Measurements from ENCODE around the gene RTN4RL1.

The RTN4RL1 gene

GRCh38 chr17:2048805-2049204 lies 23.7 kb upstream of the RTN4RL1 start:
- ChIA-PET CTCF (interaction anchor here (0.9 to 1.7 kb wide), 2 partner anchors 11 to 139 kb away, joined by 3 read pairs; no protein-coding TSS in a partner anchor), POLR2A (no interaction called here)
- TF ChIP-seq CTCF (IDR thresholded peaks at IDR 0.05; ENCODE audit: control extremely low read depth, extremely low read depth, low read depth, missing control alignments), result no peak
- no peak for DNase-seq (ENCODE audit: extremely low spot score)

GRCh38 chr17:2047590-2047989 lies 22.5 kb upstream of the RTN4RL1 start:
- ChIA-PET CTCF (interaction anchor here (1.4 kb wide), 2 partner anchors 16 to 398 kb away, joined by 4 read pairs; partner anchors contain the start of gene RILP), POLR2A (no interaction called here)
- no peak for DNase-seq (ENCODE audit: extremely low spot score)
- no peak for TF ChIP-seq CTCF (IDR thresholded peaks at IDR 0.05; ENCODE audit: control extremely low read depth, extremely low read depth, low read depth, missing control alignments)

- CTCF ChIA-PET, result interaction anchor here (0.7 to 1.4 kb wide), 2 partner anchors 9 to 10 kb away, joined by 3 to 4 read pairs; partner anchors contain the start of gene HIC1
- TF ChIP-seq CTCF (IDR thresholded peaks at IDR 0.05; ENCODE audit: control extremely low read depth, extremely low read depth, low read depth, missing control alignments), result no peak
- DNase-seq (ENCODE audit: extremely low spot score), result no peak
- POLR2A ChIA-PET, result no interaction called here
Measured at GRCh38 chr17:2044263-2044894, 19.2 kb upstream of the RTN4RL1 start.

GRCh38 chr17:2043785-2044184 lies 18.7 kb upstream of the RTN4RL1 start:
- DNase-seq (ENCODE audit: extremely low spot score), result no peak
- TF ChIP-seq CTCF (IDR thresholded peaks at IDR 0.05; ENCODE audit: control extremely low read depth, extremely low read depth, low read depth, missing control alignments), result no peak
- ChIA-PET CTCF (interaction anchor here (0.6 to 3.4 kb wide), 4 partner anchors 10 to 323 kb away, joined by 3 to 11 read pairs (median 4); no protein-coding TSS in a partner anchor), POLR2A (interaction anchor here (0.6 kb wide), 1 partner anchor 201 kb away, joined by 3 read pairs; no protein-coding TSS in a partner anchor)

- ChIA-PET POLR2A (no interaction called here), CTCF (interaction anchor here (0.5 to 3.4 kb wide), 5 partner anchors 10 to 349 kb away, joined by 3 to 11 read pairs (median 3); no protein-coding TSS in a partner anchor)
- no peak for DNase-seq (ENCODE audit: extremely low spot score)
- no peak for TF ChIP-seq CTCF (IDR thresholded peaks at IDR 0.05; ENCODE audit: control extremely low read depth, extremely low read depth, low read depth, missing control alignments)
Measured at GRCh38 chr17:2042933-2043332, 17.8 kb upstream of the RTN4RL1 start.

GRCh38 chr17:2042390-2042847 lies 17.3 kb upstream of the RTN4RL1 start:
- CTCF ChIA-PET, result interaction anchor here (1.2 to 3.4 kb wide), 7 partner anchors 11 to 350 kb away, joined by 3 to 20 read pairs (median 4); partner anchors contain the start of gene DPH1

More at GRCh38 chr17:2042390-2042847, 17.3 kb upstream of the RTN4RL1 start:
- DNase-seq (ENCODE audit: extremely low spot score), result no peak
- POLR2A ChIA-PET, result no interaction called here
- TF ChIP-seq CTCF (IDR thresholded peaks at IDR 0.05; ENCODE audit: control extremely low read depth, extremely low read depth, low read depth, missing control alignments), result no peak

Measured in GM10248 (cell line).